Measurements from ENCODE around the gene PRKAG2.

DNA sequence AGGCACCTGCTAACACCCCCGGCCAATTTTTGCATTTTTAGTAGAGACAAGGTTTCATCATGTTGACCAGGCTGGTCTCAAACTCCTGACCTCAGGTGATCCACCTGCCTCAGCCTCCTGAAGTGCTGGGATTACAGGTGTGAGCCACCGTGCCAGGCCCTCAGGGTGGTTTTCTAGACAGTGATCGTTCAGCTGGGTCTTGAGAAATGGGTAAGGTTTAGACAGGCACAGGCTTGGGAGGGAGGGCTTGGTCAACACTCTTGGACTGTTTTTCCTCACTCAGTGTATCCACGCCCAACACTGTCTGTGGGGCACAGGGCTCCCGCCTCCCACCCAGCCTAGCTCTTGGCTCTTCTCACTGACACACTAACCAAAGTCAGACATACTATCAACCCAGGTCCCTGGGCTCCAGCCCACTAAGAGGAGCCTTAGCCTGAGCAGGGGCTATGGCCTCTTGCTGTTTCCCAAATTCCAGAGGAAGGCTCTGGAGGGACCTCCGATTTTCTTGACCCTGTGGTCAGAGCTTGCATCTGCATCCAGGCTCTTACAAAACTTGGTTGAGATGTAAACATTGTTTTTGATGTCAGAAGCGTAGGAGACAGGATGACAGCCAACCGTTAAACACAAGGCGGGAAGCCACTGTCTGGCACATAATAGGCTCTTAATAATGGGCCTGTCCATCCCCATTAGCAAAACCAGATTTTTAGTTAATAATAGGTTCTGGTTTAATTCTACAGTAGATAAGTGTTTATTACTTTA lies 143.9 kb downstream of the PRKAG2 start:
- TF ChIP-seq POLR2A (IDR thresholded peaks at IDR 0.05): no peak
- TF ChIP-seq CTCF (IDR thresholded peaks at IDR 0.05): no peak

All from breast epithelium (tissue), 3 donors.